HT-29 (cell line): ENCODE measurements around the gene SUPT4H1. TPM values are rescaled to one million over a fixed set of nuclear protein-coding genes. Genes with fewer than 3 reads are reported as not detected.

Experiments
- DNase-seq: peaks from one replicate; pipeline ENCODE4 v3.0.0-alpha.2; 2015; ENCODE audit warnings: low spot score
- total RNA-seq: library from RNA; depleted of rRNA; stranded (reverse); fragments of >200 nt; shearing (Covaris generic); gene quantifications from 2 replicates; pipeline ENCODE4 v1.2.3, GENCODE V29; 2014

SUPT4H1 gene
- total RNA-seq, 1 experiment from 2014 or later, result 60.0 TPM

DNA sequence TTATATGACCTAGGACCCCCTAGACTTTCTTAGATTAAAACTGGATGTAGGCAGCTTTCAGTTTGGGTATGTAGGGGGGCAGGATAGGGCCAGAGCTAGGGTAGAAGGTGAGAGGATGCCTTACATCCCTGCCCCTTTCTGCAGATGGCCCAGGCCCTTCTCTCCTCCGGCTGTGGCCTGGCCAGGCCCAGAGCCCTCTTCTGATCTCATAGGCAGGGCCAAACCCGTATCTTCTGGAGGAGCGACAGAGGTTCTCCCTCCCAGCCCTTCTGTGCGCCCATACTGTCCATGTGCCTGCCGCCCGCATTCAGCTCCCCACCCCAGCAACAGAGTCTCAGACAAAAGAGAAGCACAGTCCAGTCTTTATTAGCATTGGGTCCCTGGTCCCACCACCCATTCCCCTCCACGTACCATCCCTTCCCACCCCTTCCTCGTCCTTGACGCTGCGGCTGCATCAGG is 21.4 kb downstream of the SUPT4H1 start:
- no peak for DNase-seq

- DNase-seq, result no peak
Measured at GRCh38 chr17:58329810-58330537, 22.0 kb downstream of the SUPT4H1 start.

DNA sequence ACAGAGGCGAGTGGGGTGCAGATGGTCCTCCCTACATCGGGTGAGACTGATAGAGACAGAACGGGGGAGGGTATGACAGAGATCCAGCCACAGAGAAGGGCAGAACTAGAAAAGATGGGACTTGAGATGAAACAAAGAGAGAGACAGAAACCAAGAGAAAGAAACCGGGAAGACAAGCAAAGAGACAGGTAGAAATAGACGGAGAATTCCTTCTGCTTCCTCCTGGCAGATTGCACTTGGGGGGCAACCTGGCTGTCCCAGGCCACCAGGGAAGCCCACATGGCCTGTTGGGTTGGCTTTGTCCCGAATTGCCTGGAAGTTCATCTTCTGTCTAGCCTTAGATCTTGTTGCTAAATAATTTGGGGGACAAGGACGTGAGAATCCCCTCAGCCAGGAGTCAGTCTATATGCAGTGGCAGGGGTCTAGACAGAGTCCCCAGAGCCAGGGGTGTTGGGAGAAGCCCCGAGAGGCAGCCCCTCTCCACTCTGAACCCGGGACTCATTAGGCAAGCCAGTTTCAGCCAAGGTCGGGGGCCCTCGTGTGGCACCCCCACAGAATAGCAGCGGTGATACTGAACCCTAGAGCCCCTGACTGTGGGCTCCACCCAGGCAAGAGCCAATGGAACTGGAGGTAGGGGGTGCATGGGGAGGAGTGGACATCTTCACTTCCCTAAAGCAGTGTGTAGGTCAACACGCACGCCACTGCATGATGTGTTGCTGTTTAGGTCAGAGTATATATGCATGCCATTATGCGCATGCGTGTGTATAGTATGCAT is 22.8 kb downstream of the SUPT4H1 start:
- DNase-seq, result no peak

- no peak for DNase-seq
Measured at GRCh38 chr17:58328195-58329034, 23.6 kb downstream of the SUPT4H1 start, which contains the start of gene TSPOAP1. Gene TSPOAP1 (minus strand): TSS chr17:58328795. CDS start chr17:58327920, 875 bp downstream.

GRCh38 chr17:58327363-58328194 is 24.4 kb downstream of the SUPT4H1 start:
- DNase-seq, result no peak

DNA sequence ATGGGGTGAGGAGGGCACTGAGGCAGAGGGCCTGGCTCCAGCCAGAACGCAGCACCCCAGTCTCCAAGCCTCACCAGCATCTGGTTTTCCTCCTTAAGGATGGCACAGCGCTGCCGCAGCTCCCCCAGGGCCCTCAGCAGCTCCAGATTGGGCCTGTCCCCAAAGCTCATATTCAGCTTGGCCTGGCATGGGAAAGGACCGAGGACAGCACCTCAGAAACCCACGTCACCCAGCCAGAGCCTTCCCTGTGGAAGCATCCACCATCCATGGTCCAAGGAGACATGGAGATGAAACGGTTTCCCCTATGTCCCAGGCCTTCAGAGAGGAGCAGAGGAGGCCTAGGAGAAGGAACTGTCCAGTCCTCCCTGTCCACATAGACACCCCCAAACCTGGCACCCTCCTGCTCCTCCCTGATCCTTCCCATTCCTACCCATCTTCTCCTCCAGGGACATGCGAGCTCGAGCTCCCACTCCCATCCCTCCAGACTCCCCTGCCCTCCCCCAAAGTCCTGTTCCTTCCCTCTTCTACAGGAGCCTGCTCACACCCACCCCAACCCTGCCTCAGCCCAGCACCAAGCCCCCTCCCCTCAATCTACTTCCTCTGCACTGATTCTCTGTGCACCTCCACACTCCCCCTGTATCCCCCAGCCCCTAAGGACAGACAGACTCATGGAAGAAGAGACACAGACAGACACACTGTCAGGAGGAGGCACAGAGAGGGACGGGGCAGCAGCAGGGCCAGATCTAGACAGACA is 25.2 kb downstream of the SUPT4H1 start:
- DNase-seq, result no peak

- DNase-seq, result no peak
Measured at GRCh38 chr17:58325976-58326468, 26.0 kb downstream of the SUPT4H1 start.

DNA sequence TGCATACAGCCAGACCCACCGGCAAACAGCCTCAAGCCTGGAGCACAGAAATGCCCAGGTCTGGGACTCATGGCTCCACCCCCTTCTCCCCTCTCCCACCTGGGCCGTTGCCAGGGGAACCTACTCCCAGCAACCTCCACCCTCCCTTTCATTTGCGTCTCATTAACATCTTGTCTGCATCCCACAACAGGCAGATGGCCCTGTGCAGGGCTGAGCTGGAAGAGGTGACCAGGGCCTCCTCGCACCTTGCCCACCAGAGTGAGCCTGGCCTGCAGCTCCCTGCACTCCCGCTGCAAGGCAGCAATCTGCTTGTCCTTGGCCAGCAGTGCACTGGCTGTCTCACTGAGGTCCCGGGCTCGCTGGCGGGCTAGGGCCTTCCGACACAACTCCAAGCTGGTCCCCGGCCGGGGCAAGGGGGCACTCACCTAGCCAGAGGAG is 26.7 kb downstream of the SUPT4H1 start:
- no peak for DNase-seq

GRCh38 chr17:58324409-58325288 is 27.4 kb downstream of the SUPT4H1 start:
- DNase-seq, result no peak

- no peak for DNase-seq
Measured at GRCh38 chr17:58324056-58324408, 28.0 kb downstream of the SUPT4H1 start.

DNA sequence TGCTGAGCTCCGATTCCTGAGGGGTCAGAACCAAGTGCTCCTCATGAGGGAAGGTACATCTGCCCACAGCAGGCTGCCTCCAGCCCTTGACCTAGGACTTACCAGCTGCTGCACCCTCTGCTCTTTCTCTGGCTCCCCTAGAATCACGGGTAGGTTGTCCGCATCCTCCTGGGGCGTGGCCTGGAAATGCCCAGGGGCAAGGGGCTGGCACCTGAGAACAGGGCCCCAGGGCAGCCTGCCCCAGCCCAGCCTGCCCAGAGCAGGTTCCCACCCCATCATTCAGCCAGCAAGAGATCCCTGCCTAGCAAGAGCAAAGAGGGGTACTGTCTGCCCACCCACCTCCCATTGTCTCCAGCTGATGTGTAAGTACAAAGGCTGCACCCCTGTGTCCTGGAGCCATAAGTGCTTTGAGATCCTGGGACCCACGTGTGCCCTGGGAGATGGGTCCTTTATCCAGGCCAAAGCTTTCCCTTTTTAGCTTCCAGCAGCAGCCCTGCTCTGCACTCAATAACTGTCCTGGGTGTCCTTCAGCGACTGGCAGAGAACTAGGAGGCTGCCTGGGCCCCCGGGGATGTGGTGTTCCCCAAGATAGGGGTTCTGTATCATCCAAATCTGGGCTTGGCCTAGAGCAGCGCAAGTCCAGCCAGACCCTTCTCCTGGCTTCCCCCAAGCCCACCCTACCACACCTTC is 28.5 kb downstream of the SUPT4H1 start:
- DNase-seq, result no peak

GRCh38 chr17:58322581-58323185 is 29.3 kb downstream of the SUPT4H1 start:
- DNase-seq, result no peak

DNA sequence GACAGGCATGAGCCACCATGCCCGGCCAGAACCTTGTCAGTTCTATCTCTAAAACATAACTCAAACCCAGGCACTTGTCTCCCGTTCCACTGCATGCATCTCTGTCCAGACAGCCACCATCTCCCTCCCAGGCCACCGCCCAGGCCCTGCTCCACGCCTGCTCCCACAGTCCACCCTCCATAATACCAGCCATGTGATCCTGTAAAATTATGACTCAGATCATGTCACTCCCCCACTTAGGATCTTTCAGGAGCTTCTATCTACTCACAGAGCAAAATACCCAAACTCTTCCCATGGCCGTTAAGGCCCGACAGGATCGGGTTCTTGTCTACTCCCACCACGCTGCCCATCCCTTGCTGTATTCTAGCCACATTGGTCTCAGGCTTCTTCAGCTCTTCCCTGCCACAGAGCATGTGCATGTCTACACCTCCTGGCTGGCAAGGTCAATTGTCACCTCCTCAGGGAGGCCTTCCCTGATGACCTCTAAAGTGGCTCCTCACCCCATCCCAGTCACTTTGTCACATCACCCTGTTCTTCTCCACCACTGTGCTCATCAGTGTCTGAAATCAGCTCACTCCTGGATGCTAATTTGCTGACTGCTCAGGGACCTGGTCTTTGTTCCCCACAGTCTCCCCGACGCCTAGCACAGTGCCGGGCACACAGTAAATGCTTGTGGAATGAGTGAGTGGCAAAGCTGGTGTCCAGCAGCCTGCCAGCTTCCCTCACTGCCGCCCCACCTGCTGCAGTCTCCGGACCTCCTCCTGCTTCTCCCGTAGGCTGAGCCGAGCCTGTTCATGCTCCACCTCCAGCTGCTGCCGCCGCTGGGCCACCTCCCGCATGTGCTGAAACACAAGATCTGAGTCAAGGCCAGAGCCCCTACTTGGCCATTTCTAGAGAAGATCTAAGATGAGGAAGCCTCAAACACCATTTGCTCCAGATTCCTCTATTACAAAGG is 30.2 kb downstream of the SUPT4H1 start:
- no peak for DNase-seq

DNA sequence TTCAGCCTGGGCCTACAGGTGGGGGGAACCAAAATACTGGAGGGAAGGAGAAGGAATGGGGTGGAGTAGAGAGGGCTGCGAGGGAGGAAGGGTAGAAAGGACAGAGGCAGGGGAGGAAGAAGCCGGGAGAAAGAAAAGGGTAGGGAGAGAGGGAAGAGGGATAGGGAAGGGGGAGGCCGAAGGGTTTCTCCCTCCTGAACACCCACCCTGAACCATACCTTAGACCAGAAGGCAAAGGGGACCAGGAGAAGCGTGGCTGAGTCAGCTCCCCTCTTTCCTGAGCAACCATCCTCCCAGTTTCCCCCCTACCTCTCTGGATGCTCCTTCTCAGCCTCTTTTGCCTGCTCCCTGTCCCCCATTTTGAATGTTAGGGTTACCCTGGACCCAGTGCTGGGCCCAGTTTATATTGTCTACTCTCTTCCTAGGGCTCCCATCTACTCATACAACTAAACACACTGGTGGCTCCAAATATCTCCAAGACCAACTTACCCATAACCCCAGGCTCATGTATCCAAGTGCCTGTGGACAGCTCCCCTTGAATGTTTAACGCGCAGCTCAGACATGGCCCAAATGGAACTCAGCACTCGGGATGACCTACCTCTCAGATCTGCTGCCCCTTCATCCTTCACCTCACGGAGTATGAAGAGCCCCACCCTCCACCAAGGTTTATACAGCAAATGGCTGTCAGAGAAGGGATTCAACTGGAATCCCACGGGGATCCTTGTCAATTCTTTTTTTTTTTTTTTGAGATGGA is 31.3 kb downstream of the SUPT4H1 start:
- DNase-seq, result no peak

- no peak for DNase-seq
Measured at GRCh38 chr17:58320163-58320558, 31.8 kb downstream of the SUPT4H1 start.
